ENCODE measurements around the gene EID2B.

The EID2B gene

DNA sequence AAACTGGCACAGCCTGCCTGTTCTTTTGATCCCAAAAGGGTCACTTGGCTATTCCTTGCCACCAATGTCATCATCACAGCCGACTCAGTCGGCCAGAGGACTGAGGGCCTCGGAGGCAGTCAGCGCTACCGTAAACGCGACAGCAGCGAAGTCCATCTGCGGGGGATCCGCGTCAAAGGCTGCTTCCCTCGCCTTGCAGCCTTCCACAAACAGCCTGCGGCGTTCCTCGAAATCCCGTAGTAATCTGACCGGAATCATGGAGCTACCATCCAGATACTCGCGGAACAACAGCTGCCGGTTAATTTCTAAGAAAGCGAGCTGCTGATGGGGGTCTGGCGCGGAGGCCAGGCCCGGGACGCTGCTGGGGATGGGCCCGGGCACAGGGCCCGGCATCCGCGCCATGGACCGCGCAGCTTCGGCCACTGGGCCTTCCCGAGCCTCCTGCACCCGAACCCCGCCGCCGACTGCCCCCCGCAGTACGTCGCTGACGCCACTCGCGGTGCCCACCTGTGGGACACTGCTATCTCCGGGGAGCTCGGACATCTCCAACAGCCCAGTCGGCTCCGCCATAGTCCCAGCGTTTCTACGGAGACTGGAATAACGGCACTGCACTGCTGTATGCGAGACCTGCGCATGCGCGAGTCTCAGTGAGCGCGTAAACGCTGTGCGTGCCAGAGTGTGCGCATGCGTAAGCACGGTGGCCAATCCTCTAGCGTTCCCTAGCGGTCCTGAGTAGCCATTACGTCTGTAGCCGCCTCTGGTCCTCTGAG is at the start of gene EID2B:
Gene EID2B (minus strand): TSS at position 620 of the 770 bp plus-strand sequence. CDS start 50 bp downstream, at position 570.
- DNase-seq: peak; percentile 97

DNA sequence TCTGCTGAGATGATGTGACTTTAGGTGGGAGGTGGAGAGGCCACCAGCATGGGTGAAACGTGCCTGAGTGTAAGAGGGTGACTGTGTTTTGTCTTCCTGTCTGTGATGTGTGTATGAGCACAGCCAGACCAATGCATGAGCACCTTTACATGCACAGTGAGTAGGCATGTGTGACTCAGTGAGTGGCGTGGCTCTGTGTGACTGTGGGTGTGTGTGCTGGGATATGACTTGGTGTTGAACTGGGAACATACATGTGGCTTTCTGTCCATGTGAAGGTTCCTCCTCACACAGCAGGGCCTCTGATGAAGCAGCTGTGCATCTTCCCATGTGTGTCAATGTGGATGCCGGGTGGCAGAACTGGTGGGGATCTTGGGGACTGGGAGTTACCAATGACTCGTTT is 49.8 kb upstream of the EID2B start:
- DNase-seq: no peak

- no peak for DNase-seq
Measured at GRCh38 chr19:39568604-39569003, 36.0 kb upstream of the EID2B start.

GRCh38 chr19:39566064-39566463 is 33.4 kb upstream of the EID2B start:
- DNase-seq: no peak

DNA sequence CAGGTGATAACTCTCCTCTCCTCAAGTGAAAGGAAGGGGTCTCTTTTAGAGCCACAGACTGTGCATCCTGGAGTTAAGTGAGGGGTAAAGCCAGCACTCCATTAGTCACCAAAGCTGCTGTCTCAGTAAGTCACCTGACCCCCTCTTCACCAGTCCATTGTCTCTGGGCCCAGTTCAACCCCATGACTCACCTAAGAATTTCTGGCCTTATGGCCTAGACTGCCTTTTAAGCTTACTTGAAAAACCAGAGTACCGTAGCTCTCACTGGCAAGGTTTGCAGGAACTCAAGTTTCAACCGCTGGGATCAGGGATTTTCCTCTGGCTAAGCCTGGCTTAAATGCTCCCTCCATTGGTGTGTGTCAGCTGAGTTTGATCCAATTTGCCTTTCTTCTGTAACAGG is 30.8 kb upstream of the EID2B start:
- no peak for DNase-seq

DNA sequence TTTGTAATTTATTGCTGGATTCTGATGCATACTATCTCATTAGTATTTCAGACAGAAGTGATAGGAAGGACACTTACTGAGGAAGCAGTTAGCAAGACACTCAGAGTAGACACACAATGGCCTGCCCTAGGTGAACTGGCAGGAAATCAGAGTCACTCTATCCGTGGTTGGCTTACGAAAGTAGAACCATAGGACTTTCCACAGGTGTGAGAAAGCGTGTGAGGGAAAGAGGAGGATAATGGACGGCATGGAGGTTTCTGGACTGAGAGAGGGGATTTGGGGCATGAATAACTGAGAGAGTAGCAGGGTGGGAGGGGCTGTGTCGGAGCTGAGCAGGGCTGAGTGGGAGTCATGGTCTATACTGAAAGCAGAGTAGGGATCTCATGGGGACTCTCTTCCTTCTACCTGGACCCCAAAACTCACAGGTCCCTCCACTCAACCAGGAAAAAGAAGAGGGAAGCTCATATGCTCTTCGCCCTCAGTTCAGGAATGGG is 26.0 kb upstream of the EID2B start:
- DNase-seq: peak; percentile 32

DNA sequence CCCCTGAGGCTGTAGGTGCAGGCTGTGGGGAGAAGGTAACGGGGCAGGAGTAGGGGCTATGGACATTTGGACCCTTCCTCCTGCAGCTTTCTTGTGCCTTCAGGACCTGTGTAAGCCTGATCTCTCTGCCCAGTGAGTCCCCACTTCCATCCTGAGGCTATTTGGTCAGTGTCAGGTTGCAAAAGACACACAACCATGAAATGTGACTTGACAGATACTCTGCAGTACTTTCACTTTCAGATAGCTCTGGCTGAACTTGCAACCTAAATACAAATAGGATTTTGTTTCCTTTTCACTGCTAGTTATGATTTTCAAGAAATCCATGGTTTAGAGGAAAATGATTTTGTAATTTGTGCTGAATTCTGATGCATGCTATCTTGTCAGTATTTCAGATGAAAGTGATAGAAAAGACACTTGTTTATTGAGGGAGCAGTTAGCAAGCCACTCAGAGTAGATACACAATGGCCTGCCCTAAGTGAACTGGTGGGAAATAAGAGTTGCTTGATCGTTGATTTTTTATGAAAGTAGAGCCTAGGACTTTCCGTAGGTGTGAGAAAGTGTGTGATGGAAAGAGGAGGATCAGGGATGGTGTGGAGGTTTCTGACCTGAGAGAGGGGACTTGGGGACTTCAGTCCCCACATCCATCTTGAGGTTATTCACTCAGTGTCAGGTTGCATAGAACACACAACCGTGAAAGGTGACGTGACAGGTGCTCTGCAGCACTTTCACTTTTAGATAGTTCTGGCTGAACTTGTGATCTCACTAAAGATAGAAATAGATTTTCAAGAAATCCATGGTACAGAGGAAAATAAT is 25.4 kb upstream of the EID2B start:
- peak; percentile 84 for DNase-seq

DNA sequence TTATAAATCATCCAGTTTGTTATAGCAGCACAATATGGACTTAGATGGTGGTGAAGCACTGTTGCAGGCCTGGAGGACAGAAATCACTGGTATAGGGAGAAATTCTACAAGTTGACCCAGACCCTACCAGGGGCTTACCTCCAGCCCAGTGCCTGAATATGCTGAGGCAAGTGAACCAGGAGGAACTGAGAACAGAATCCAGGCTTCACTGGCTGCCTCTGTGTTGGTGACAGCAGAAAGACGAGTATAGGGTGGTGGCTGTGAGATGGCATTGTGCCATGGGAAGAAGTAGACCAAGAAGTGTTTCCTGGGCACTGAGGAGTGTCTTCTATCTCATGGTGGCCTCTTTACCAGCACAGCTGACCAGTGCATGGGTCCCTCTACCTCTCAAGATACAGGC is 23.2 kb upstream of the EID2B start:
- DNase-seq: no peak

DNA sequence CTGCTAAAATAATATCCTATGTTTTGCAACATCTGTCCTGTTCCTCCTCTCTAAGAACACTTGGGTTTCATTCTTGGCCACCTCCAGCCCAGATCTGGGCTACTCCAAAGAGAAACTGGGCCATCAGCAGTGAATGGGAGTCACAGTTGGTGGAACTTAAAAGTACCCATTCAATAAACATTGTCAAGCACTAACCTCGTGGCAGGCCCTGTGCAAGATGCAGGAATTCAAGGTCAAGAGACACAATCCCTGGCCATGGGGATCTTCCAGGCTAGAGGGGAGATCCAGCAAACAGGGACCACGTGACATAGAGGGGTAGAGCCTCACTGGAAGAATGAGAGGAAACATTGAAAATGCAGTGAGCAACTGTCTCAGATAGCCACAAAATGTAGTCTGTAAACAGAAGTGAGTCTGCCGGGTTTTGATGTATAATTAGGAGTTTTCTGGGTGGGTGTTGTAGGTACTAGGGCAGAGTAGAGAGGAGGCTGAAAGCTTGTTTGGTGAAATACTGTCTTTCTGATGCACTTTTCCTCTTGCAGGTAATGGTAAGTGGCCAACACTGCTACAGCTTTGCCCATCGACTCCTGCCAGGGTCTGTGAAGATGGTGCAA is 22.2 kb upstream of the EID2B start:
- DNase-seq: no peak

GRCh38 chr19:39553082-39553652 is 20.5 kb upstream of the EID2B start:
- DNase-seq: peak; percentile 59

DNA sequence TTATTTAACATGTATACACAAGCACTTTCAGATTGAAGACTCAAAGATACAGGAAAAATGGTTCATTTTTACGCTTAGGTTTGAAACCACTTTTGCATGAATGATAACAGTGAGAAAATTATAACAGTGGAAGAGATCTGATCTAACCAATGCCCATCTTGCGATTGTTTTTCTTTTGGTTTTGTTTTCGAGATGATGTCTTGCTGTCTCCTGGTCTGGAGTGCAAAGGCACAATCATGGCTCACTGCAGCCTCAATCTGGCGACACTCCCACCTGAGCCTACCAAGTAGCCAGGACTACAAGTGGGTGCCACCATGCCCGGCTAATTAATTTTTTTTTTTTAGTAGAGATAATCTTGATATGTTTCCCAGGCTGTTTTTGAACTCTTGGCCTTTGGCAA is 17.5 kb upstream of the EID2B start:
- no peak for DNase-seq

DNA sequence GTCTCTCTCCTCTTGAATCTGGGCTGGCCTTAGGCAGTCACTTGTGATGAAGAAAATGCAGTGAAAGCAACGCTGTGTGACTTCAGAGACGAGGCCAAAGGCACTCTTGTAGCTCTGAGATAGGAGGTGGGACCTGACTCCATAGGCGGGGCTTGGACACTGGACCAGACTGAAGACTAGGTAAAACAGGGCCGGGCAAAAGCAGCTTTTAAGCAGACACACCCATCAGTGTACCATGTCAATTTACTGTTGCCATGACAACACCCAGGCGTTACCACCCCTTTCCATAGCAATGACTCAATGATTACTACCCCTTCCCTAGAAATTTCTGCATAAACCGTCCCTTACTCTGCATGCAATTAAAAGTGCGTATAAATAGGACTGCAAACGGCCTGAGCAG is 13.9 kb upstream of the EID2B start:
- DNase-seq: peak; percentile 12

DNA sequence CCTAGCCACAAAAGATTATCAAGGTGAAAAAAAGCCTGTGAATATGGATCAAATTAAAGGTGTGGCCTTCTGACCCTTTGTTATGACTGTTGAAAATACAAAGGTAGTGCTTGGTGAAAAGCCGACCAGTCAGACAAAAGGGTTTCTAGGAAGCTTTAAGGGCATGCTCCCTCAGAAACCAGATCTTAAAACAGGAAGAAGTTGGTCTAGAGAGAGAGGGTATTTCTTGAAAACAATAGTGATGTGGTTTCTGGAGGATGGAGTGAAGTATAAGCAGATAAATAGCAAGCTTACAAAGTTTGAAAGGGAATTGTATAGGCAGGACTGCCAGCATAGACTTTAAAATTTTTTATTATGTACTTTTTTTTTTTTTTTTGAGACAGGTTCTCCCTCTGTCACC is 12.3 kb upstream of the EID2B start:
- no peak for DNase-seq

DNA sequence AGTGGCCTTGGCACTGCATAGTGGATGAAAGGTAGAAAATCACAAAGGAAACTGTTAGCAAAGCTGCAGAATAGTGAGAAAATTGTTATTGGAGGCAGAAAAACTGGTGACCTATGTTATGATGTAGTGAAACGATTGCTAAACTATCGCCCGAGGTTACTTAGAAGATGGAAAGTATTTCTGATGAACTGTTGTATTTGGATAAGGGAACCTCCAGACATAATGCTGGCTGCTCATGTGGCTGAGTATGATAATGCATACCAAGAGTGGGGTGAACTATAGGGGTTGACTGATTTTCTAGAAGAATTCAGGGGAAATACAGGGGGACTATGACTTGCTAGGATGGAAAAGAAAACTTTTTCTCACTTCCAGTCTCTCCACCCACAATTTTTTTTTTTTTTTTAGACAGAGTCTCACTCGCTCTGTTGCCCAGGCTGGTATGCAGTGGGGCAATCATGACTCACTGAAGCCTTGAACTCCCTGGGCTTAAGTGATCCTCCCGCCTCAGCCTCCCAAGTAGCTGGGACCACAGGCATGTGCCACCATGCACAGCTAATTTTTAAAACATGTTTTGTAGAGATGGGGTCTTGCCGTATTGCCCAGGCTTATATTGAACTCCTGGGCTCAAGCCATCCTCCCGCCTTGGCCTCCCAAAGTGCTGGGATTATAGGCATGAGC is 11.7 kb upstream of the EID2B start:
- no peak for DNase-seq

- no peak for DNase-seq
Measured at GRCh38 chr19:39543477-39543857, 10.8 kb upstream of the EID2B start.

GRCh38 chr19:39542206-39542605 is 9.6 kb upstream of the EID2B start:
- DNase-seq: peak; percentile 85

- no peak for DNase-seq
Measured at GRCh38 chr19:39540333-39540673, 7.7 kb upstream of the EID2B start.

DNA sequence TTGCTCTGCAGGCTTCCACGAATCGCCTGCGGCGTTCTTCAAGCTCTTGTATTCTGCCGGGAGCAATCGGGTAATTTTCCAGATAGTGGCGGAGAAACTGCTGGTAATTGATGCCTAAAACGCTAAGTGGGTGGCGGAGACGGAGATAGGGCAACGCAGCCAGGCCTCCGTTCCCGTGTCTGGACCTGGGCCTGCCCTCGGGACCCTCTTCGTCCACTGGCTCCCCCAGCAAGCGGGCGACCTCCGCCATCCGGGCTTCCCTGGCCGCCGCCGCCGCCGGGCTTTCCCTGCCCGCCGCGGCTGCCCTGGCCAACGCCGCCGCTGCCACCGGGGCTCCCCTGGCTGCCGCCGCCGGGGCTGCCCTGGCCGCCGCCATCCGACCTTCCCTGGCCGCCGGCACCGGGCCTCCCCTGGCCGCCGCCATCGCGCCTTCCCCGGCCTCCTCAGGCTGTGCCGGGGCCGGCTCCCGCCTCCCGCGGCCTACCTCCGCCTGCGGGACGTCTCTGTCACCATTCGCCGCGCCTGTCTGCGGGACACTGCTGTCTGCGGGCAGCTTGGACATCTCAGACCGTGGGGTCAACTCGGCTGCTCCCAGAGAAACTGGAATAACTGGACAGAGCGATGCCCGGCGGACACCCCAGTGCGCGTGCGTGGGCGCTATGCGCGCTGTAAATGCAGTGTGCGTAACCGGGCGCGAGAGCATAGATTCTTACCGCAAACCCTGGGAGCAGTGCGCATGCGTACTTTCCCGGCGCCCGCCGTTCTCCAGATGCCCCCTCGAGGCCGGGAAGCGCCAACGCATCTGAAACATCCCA is 7.1 kb upstream of the EID2B start, which contains the start of gene EID2:
Gene EID2 (minus strand): TSS at position 644 of the 815 bp plus-strand sequence. CDS start 82 bp downstream, at position 562.
- DNase-seq: peak; percentile 95

GRCh38 chr19:39539165-39539517 is 6.5 kb upstream of the EID2B start:
- DNase-seq: no peak

- DNase-seq: no peak
Measured at GRCh38 chr19:39533791-39534190, 1.1 kb upstream of the EID2B start.

GRCh38 chr19:39533003-39533512 is 406 bp upstream of the EID2B start:
- no peak for DNase-seq

GRCh38 chr19:39531834-39532232 is 819 bp downstream of the EID2B start:
- DNase-seq: no peak
